Heart left ventricle (tissue), 13 donors: ENCODE measurements around the gene MIS18BP1.

Experiments
- POLR2A ChIP-seq, 2 donors: fragments of 450-650 bp; IDR thresholded peaks; one replicate each; pipeline ENCODE4 v1.6.1; 2017; ENCODE audit warnings: antibody characterized with exemption in 2 of 2, mild to moderate bottlenecking in 2 of 2, moderate library complexity in 2 of 2
- TF ChIP-seq, protein P1 (sequence below), 12 donors: fragments of 200-600 bp; sonication (generic) in 4 of 12; IDR thresholded peaks; one replicate each; pipeline versions ENCODE4 v1.5.0 to v1.8.0; 2018 to 2022; ENCODE audit warnings: antibody characterized with exemption in 12 of 12, mild to moderate bottlenecking in 5 of 12
- donor health status: ischemic (EF 13 %, LVEDD 7.1; RV severe dilation, severe dysfunction).
- donor health status: DM: no; HTN: yes; CAD: no.
- donor health status: DM: no; HTN: no; CAD: no.
- donor health status: ischemic (EF 25% LVEDD 6.9; RV normal size, moderate dysfunction).
- donor health status: ischemic (EF 25% LVEDD 5.7; RV mildly dilated, moderate dysfunction).
- donor health status: ischemic (EF 35%, LVEDD 5.7; RV mildly dilated, moderate dysfunction).
- donor health status: nonischemic (EF 11% LVEDD 7.7; RV severe dilation, severe dysfunction).
- donor health status: DM: yes; HTN: yes; CAD: no.
- donor health status: PGD.
- donor health status: ischemic (EF 29% LVEDD 5.4; RV normal size, mild dysfunction).
- donor health status: nonischemic (EF 23%, LVEDD 6.1; RV moderate dilation, normal function).

DNA sequence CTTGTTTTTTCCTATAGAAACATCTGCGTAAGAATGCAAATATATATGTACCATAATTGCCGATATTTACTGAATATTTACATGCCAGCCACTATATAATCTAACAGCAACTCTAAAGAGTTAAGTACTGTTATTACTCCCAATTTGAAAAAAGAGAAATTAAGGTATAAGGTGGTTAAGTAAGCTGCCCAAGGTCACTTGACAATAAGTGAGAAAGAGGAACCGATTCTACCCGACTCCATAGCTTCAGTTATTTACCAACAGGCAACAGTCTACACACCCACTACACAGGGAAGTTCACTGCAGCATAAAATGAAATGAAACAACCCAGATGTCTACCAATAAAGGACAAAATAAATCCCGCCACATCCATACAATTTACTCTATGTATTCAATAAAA lies 1.1 kb downstream of the MIS18BP1 start:
- TF ChIP-seq, protein P1, sequence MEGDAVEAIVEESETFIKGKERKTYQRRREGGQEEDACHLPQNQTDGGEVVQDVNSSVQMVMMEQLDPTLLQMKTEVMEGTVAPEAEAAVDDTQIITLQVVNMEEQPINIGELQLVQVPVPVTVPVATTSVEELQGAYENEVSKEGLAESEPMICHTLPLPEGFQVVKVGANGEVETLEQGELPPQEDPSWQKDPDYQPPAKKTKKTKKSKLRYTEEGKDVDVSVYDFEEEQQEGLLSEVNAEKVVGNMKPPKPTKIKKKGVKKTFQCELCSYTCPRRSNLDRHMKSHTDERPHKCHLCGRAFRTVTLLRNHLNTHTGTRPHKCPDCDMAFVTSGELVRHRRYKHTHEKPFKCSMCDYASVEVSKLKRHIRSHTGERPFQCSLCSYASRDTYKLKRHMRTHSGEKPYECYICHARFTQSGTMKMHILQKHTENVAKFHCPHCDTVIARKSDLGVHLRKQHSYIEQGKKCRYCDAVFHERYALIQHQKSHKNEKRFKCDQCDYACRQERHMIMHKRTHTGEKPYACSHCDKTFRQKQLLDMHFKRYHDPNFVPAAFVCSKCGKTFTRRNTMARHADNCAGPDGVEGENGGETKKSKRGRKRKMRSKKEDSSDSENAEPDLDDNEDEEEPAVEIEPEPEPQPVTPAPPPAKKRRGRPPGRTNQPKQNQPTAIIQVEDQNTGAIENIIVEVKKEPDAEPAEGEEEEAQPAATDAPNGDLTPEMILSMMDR (IDR thresholded peaks at IDR 0.05), result no peak
- TF ChIP-seq POLR2A (IDR thresholded peaks at IDR 0.05), result no peak
